G401 (cell line): Measurements from ENCODE around the gene DNAJB12. TPM values are rescaled to one million over a fixed set of nuclear protein-coding genes. Genes with fewer than 3 reads are reported as not detected.
"Not testable (repeated sequence)": the region's sequence is repeated elsewhere in the genome, so short reads cannot be mapped to it uniquely, and the experiment has no call there.

ENCODE experiments used
- DNase-seq: peaks from one replicate; pipeline ENCODE4 v3.0.0-alpha.2; 2015; ENCODE audit warnings: low spot score
- in situ Hi-C: cut with HindIII; loops from 2 replicates; pipeline ENCODE4 v1.10.0; 2016; ENCODE audit warnings: low sequenced_read_pairs, mixed read lengths
- total RNA-seq: library from RNA; depleted of rRNA; stranded (reverse); fragments of >200 nt; shearing (Covaris generic); gene quantifications from 2 replicates; pipeline ENCODE4 v1.2.3, GENCODE V29; 2014

DNAJB12 gene
- total RNA-seq, 1 experiment from 2014 or later, result 23.1 TPM

DNA sequence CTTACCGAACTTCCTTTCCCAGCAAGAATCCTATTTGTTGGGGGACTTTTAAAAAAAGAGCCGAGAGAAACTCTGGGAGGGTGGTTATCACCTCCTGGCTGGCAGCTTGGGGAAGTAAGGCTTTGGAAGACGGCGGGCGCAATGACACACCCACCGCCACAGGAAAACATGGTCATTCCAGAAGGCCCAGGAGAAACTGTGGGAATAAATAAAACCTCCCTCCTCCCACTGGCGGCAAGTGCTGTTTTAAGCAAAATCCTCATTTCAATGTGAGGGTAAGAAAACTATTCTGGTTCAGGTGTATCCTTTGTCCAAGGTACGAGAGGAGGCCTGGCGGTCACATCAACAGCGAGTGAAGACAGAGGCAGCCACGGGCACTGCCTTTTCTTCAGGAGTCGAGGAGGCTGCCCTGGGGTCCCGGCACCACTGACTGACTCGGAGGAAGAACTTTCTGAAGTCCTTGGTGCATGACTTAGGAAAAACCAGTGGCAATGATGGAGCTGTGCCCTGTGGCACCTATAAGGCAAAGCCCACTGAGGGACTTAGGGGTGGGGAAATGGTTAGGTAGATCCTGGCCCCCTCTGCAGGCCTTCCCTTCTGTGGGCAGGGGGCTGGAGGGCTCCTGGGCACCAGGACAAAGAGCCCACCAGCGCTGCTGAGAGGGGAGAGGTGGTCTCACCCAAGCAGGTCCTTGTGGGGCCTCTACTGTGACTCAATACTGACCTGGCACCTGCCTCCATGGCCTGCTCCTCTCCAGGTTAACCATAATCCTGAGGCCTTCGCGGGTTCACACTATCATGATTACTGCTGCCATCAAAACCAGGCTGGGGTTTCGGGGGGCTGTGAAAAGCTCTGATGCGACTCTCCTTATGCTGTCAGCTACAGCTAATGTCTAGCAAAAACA, 21.4 kb downstream of the DNAJB12 start:
- in situ Hi-C loops, result no loop called here
- no peak for DNase-seq

DNA sequence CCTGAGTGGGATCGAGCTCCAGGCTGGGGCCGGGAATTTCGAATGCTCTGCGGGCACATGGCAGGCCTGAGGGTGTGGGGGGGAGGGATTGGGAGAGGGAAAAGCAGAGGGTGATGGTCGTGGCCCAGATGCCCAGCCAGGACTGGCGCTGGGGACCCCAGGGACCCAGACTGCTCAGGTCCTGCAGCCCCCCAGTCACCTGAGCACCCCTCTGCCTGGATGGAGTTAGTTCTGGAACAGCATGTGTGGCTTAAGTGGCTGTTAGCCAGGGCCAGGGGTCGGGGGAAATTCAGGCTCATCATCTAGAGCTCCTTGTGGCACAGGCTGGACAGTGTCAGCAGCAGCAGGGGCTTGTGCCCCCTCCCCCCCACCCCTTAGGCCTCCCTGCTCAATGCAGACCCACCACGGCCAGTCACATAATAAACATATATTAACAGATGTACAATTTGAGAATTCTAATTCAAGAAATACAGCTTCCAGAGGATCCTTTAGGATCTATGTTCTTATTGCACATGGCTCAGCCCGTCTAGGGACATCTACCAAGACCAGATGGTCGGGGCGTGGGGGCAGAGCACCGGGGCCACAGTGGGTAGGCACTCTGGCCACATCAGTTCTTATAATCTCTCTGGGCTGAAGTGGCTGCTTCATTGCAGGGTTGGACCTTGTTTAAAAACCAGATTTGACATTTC, 22.2 kb downstream of the DNAJB12 start:
- no peak for DNase-seq
- in situ Hi-C loops, result no loop called here

- in situ Hi-C loops, result no loop called here
- DNase-seq, result peak; percentile 83
Observed at GRCh38 chr10:72331575-72332422, 22.9 kb downstream of the DNAJB12 start.

DNA sequence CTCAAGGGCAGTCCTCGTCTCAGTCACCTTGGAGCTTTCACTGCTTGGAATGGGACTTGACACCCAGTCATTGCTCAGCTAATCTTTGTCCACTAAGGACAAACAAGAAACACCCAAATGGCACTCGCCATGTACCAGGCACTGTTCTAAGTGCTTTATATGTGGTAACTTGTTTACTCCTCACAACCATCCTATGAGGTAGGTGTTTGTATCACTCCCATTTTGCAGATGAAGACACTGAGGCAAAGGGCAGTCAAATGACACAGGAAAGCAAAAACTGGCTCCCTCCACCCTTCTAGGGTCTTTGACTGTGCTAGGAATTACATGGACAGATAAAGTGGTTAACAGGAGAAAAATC, 24.7 kb downstream of the DNAJB12 start:
- DNase-seq, result no peak
- in situ Hi-C loops, result no loop called here

DNA sequence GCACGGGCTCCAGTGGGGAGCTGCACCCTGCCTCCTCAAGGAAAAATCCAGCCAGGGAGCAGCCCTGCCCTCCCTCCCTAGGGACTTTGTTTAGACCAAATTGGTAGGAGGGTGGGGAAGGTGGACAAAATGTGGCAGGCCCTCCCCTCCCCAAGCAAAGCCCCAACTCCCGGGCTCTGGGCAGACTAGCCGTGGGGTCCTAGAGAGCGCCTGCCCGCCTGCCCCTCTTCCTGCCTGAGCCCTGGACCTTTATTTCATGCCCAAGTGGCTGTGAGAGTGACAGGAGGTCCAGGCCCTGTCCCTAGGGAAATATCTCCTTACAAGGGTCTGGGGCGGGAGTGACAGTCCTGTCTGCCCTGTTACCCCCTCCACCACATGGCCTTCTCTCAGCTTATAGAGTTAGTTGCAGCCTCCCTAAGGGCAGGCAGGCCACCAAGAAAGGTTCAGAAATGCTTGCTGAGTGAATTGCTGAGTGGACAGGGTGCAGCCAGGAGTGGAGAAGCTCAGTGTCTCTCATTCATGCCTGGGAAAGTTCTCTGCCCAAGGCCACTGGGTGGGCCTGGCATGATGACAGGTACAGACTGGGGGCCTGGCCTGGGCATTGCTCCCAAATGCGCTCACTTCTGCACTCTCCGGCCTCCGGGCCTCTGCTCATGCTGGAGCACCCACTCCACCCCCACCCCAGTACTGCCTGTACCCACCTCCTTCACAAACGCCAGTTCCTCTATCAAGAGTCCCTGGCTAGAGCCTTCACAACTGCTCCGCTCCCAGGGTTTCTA, 25.2 kb downstream of the DNAJB12 start:
- in situ Hi-C loops, result no loop called here
- no peak for DNase-seq

GRCh38 chr10:72328829-72329204, 25.9 kb downstream of the DNAJB12 start:
- in situ Hi-C loops, result no loop called here
- no peak for DNase-seq

- in situ Hi-C loops, result no loop called here
Observed at GRCh38 chr10:72328045-72328828, 26.5 kb downstream of the DNAJB12 start.

DNA sequence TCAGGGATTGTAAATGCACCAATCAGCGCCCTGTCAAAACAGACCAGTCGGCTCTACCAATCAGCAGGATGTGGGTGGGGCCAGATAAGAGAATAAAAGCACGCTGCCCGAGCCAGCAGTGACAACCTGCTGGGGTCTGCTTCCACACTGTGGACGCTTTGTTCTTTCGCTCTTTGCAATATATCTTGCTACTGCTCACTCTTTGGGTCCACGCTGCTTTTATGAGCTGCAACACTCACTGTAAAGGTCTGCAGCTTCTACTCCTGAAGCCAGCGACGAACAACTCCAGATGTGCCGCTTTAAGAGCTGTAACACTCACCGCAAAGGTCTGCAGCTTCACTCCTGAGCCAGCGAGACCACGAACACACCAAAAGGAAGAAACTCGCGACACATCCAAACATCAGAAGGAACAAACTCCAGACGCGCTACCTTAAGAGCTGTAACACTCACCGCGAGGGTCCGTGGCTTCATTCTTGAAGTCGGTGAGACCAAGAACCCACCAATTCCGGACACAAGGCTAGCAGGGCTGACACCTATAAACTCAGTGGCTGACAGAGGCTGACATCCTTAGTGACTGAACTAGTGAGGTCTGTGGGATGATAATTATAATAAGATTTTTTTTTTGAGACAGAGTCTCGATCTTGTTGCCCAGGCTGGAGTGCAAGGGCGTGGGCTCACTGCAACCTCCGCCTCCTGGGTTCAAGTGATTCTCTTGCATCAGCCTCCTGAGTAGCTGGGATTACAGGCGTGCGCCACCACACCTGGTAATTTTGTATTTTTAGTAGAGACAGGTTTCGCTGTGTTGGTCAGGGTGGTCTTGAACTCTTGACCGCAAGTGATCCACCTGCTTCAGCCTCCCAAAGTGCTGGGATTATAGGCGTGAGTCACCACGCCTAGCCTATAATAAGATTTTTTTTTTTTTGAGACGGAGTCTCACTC, 27.8 kb downstream of the DNAJB12 start:
- in situ Hi-C loops, result not testable (repeated sequence)

More at GRCh38 chr10:72328045-72328828, 26.5 kb downstream of the DNAJB12 start:
- DNase-seq, result peak; percentile 76

DNA sequence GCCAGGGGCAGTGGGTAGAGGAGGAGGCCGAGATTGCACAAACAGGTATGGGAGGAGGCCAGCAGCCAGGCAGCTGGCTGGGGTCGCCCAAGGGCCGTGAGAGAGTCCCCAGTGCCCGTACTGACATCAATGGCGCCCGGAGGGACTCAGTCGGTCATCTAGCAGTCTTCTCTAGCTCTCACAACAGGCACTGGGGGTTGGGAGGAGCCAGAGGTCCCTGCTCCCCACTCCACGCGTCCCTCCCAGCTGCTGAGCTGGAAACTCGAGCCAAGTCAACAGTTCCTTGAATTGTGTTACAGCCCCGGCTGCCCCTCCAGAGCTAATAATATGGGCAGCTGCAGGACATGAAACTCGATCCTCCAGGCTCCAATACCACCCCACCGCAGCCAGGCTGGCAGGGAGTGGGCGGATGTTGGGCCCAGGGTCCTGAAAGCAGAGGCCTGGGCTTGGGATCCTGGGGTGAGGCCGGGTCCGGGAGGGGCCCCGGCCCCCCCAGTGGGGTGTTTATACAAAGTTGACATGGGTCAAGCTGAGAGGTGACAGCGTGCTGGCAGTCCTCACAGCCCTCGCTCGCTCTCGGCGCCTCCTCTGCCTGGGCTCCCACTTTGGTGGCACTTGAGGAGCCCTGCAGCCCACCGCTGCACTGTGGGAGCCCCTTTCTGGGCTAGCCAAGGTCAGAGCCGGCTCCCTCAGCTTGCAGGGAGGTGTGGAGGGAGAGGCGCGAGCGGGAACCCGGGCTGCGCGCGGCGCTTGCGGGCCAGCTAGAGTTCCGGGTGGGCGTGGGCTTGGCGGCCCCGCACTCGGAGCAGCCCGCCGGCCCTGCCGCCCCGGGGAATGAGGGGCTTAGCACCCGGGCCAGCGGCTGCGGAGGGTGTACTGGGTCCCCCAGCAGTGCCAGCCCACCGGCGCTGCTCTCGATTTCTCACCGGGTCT, 29.2 kb downstream of the DNAJB12 start:
- DNase-seq, in situ Hi-C loops: not testable (repeated sequence)

More for the DNA sequence above, 27.8 kb downstream of the DNAJB12 start:
- DNase-seq, result not testable (repeated sequence)

GRCh38 chr10:72323771-72324191, 30.9 kb downstream of the DNAJB12 start:
- in situ Hi-C loops, result no loop called here
- no peak for DNase-seq

DNA sequence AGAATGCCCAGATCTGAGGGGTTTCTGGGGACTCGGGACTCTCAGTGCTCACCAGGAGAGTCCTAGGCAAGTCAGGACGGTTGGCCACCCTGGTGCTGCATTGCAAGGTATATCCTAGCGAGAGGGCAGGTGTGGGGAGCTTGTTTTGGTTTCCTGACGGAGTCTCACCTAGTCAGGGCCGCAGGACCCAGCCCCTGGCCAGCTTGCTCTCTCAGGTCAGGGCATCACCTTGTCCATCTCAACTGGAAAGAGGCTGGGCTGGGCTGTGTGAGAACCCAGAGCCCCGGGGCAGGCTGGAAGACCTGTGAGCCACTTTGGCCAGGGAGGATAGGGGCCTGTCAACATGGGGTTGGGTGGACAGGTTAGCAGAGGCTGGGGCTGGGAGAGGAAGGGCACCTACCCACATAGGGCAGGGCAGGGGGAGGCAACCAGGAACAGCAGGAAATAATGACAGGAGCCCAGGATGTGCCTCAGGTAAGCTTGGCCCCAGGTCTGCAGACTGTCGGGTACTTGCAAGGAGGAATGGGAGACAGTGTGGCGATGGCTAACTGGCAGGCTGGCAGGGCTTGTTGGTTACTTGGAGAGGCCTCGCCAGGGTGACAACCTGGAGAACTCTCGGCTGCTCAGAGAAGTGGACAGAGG, 31.5 kb downstream of the DNAJB12 start:
- no peak for DNase-seq
- in situ Hi-C loops, result no loop called here

DNA sequence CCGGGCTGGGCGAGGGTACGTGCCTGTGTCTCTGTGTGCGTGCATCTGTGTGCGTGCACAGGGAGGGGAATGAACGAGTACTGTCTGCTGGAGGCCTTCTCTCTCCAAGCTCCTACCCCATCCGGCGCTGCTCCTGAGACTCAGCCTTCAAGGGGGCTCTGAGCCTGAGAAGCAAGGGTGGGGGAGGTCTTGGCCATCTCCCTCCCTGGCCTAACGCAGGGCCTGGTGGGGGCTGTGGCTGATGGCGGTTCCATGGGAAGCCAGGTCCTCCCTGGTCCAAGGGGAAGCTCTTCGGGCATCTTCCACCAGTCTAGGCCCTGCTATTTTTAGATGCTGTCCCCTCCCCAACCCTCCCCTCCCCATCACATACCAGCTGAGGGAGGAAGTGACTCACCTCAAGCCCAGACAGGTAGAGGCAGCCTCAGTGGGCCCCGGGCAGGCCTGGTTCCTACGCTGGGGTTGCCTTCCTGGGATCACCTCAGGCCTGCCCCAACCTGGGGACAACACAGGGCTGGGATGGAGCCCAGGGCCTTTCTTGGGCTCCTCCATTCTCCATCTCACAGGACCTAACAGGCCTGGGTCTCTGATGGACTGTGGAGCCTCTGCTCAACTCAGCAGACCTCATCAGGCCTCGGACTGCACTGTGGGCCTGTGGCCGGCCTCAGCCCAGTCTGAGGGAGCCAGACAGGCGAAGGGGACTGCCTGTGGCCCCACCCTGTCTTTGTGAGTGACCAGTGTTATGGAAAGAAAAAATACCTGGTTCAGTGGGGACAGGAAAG, 32.2 kb downstream of the DNAJB12 start:
- in situ Hi-C loops, result no loop called here
- DNase-seq, result no peak

GRCh38 chr10:72322030-72322279, 32.8 kb downstream of the DNAJB12 start:
- no peak for DNase-seq
- in situ Hi-C loops, result no loop called here

DNA sequence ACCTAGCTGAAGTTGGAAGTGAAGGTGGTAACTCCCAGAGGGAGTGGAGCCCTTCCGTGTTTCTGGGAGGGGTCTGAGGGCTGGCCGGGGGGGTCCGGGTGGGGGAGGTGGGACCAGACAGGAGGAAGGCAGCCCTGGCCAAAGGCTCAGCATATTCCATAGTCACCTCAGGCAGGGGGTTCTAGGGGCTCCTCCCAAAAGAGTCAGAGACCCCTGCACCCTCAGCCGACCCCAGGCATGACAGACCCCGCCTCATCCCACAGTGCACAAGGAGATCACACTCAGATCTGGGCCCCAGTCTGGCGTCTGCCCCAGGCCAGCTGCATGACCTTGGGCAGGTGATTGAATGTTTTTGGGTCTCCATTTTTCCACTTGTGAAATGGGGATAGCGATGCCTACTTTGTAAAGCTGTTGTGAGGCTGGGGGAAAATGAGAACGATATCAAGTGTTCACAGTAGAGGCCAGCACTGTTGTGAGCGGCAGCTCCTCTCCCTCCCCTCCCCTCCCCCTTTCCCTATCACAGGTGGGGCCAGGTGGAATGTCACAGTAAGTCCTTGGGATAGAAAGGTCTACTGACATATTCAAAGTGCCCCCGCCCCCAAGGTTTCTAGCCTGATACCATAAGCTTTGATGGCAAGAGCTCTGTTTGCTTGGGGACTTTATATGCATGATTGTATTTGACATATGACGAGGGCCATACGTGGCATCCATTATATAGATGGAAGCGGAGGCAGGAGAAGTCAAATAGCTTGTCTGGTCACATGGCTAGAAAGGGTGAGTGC, 33.3 kb downstream of the DNAJB12 start:
- in situ Hi-C loops, result no loop called here
- DNase-seq, result no peak
